GM23338 (cell line): ENCODE results near the gene FUBP1. TPM values are rescaled to one million over a fixed set of nuclear protein-coding genes. Genes with fewer than 3 reads are reported as not detected.
A peak's percentile ranks its signal among the peaks of the same experiment; 100 is the strongest.

Source experiments
- ATAC-seq: fragments of 200-7000 bp; cut with Tn5 transposase; 3 replicates; pipeline ENCODE4 v1.9.1; 2020
- DNase-seq: peaks from one replicate; pipeline ENCODE4 v3.0.0-alpha.2; 2015; ENCODE audit warnings: low spot score
- H2AFZ ChIP-seq: fragments of 200-600 bp; sonication (generic); 2 replicates; pipeline ENCODE4 v1.8.0; 2016; ENCODE audit warnings: antibody characterized with exemption, mild to moderate bottlenecking, moderate library complexity
- H3F3A ChIP-seq: fragments of 200-600 bp; sonication (generic); replicated peaks from 2 replicates; pipeline ENCODE4 v1.8.0; 2017; ENCODE audit warnings: antibody characterized with exemption, mixed run types, low read depth
- H3K27ac ChIP-seq: fragments of 200-600 bp; sonication (generic); 2 replicates; pipeline ENCODE4 v1.6.1; 2016; ENCODE audit warnings: low read depth
- H3K27me3 ChIP-seq: fragments of 200-600 bp; sonication (generic); 2 replicates; pipeline ENCODE4 v1.8.0; 2016; ENCODE audit warnings: mild to moderate bottlenecking, mixed run types, moderate library complexity; ENCODE audit not compliant: insufficient read depth
- H3K36me3 ChIP-seq: fragments of 200-600 bp; sonication (generic); 2 replicates; pipeline ENCODE4 v1.8.0; 2016; ENCODE audit warnings: mild to moderate bottlenecking; ENCODE audit not compliant: insufficient read depth
- H3K4me1 ChIP-seq: fragments of 200-600 bp; sonication (generic); 2 replicates; pipeline ENCODE4 v1.8.0; 2016; ENCODE audit warnings: mild to moderate bottlenecking, moderate library complexity; ENCODE audit not compliant: insufficient read depth
- H3K4me2 ChIP-seq: fragments of 200-600 bp; sonication (generic); 2 replicates; pipeline ENCODE4 v1.7.1; 2017; ENCODE audit warnings: mixed run types
- H3K4me3 ChIP-seq: fragments of 200-600 bp; sonication (generic); 2 replicates; pipeline ENCODE4 v1.6.1; 2016; ENCODE audit warnings: mixed run types
- H3K79me2 ChIP-seq: fragments of 200-600 bp; sonication (generic); replicated peaks from 2 replicates; pipeline ENCODE4 v1.8.0; 2017; ENCODE audit warnings: mild to moderate bottlenecking; ENCODE audit not compliant: insufficient read depth
- H3K9me2 ChIP-seq: fragments of 200-600 bp; sonication (generic); 2 replicates; pipeline ENCODE4 v1.8.0; 2017; ENCODE audit not compliant: insufficient read depth
- H4K20me1 ChIP-seq: fragments of 200-600 bp; sonication (generic); replicated peaks from 2 replicates; pipeline ENCODE4 v1.8.0; 2017; ENCODE audit warnings: mild to moderate bottlenecking; ENCODE audit not compliant: insufficient read depth
- H3K27ac Mint-ChIP-seq: 2 replicates; pipeline ENCODE4 v1.8.0; 2020; ENCODE audit warnings: inconsistent platforms, mild to moderate bottlenecking, moderate library complexity, mixed read lengths
- H3K27me3 Mint-ChIP-seq: 3 replicates; pipeline ENCODE4 v1.8.0; 2022; ENCODE audit warnings: low read depth, mild to moderate bottlenecking, moderate library complexity, mixed read lengths, inconsistent platforms; ENCODE audit not compliant: insufficient read depth, poor library complexity
- H3K36me3 Mint-ChIP-seq: 3 replicates; pipeline ENCODE4 v1.8.0; 2021; ENCODE audit warnings: low read depth, mild to moderate bottlenecking, inconsistent platforms, moderate library complexity, mixed read lengths
- H3K4me1 Mint-ChIP-seq: 3 replicates; pipeline ENCODE4 v1.8.0; 2020; ENCODE audit warnings: mild to moderate bottlenecking, inconsistent platforms, mixed read lengths
- H3K4me3 Mint-ChIP-seq: 3 replicates; pipeline ENCODE4 v1.8.0; 2021; ENCODE audit warnings: moderate library complexity, mild to moderate bottlenecking, inconsistent platforms, mixed read lengths
- H3K9me3 Mint-ChIP-seq: 3 replicates; pipeline ENCODE4 v1.8.0; 2020; ENCODE audit warnings: moderate library complexity, mild to moderate bottlenecking, inconsistent platforms, mixed read lengths
- CREB1 ChIP-seq: fragments of 250-450 bp; sonication (Bioruptor Pico); IDR thresholded peaks from 2 replicates; pipeline ENCODE4 v1.5.0; 2020; ENCODE audit warnings: low read depth, mild to moderate bottlenecking, moderate library complexity
- ETS1 ChIP-seq: IDR thresholded peaks from 2 replicates; pipeline ENCODE4 v1.6.1; 2016; ENCODE audit warnings: antibody characterized with exemption
- EZH2 ChIP-seq: fragments of 200-600 bp; sonication (generic); IDR thresholded peaks from one replicate; pipeline ENCODE4 v1.8.0; 2017; ENCODE audit warnings: antibody characterized with exemption, mild to moderate bottlenecking, low read depth; ENCODE audit not compliant: unreplicated experiment
- EZH2phosphoT487 ChIP-seq: fragments of 200-600 bp; sonication (generic); IDR thresholded peaks from one replicate; pipeline ENCODE4 v1.8.1; 2018; ENCODE audit warnings: antibody characterized with exemption; ENCODE audit not compliant: unreplicated experiment
- JUNB ChIP-seq: IDR thresholded peaks from one replicate; pipeline ENCODE4 v1.6.1; 2016; ENCODE audit warnings: antibody characterized with exemption; ENCODE audit not compliant: unreplicated experiment
- NANOG ChIP-seq: IDR thresholded peaks from 2 replicates; pipeline ENCODE4 v1.6.1; 2016; ENCODE audit warnings: antibody characterized with exemption, borderline replicate concordance
- POLR2AphosphoS5 ChIP-seq: IDR thresholded peaks from 2 replicates; pipeline ENCODE4 v1.6.1; 2016; ENCODE audit warnings: antibody characterized with exemption, low read depth
- STAT1 ChIP-seq: IDR thresholded peaks from one replicate; pipeline ENCODE4 v1.6.1; 2016; ENCODE audit warnings: antibody characterized with exemption; ENCODE audit not compliant: unreplicated experiment
- ZNF114 ChIP-seq: fragments of 250-450 bp; sonication (Bioruptor Pico); IDR thresholded peaks from 2 replicates; pipeline ENCODE4 v1.5.0; 2020; ENCODE audit warnings: mild to moderate bottlenecking, moderate library complexity
- ZNF331 ChIP-seq: fragments of 250-450 bp; sonication (Bioruptor Pico); IDR thresholded peaks from 2 replicates; pipeline ENCODE4 v1.5.0; 2020; ENCODE audit warnings: low read depth, mild to moderate bottlenecking, moderate library complexity
- ZNF462 ChIP-seq: fragments of 250-450 bp; sonication (Bioruptor Pico); IDR thresholded peaks from 2 replicates; pipeline ENCODE4 v1.5.0; 2020; ENCODE audit warnings: mild to moderate bottlenecking, moderate library complexity
- polyA plus RNA-seq: library from polyadenylated mRNA; unstranded; fragments of >200 nt; fragmentation: Nextera tagmentation; extraction: Ambion mirVana; gene quantifications from 2 replicates; pipeline ENCODE4 v1.2.1, GENCODE V29; 2016
- total RNA-seq: library from RNA; depleted of rRNA; stranded (reverse); fragments of >200 nt; shearing (Covaris generic); gene quantifications from 2 replicates; pipeline ENCODE4 v1.2.3, GENCODE V29; 2014
- TF ChIP-seq, protein P1 (sequence below): IDR thresholded peaks from one replicate; pipeline ENCODE4 v1.6.1; 2018; ENCODE audit warnings: antibody characterized with exemption; ENCODE audit not compliant: unreplicated experiment
- TF ChIP-seq, protein P2 (sequence below), 2 experiments: fragments of 200-600 bp in 1 of 2; sonication (generic) in 1 of 2; conservative IDR thresholded peaks; 2 replicates each; pipeline versions ENCODE4 v1.5.1 to v1.6.1; 2016 to 2017; ENCODE audit warnings: antibody characterized with exemption in 2 of 2, low read depth in 2 of 2, mild to moderate bottlenecking in 2 of 2, moderate library complexity in 1 of 2

FUBP1 gene
- total and polyA plus RNA-seq, 2 experiments from 2014 or later: 212 to 308 TPM

GRCh38 chr1:77958391-77958790, 20.5 kb downstream of the FUBP1 start:
- H3K4me1 ChIP-seq: no peaks in the 10 kb centered on the region
- peaks cover 79% of the 10 kb centered on the region for H3K79me2 ChIP-seq
- no peak overlapping the region for H3K4me2 ChIP-seq
- no peak overlapping the region for H3K4me3 ChIP-seq
- Mint-ChIP-seq H3K27me3 (no peaks in the 10 kb centered on the region), H3K9me3 (no peaks in the 10 kb centered on the region), H3K4me1 (no peaks in the 10 kb centered on the region), H3K36me3 (peaks cover 94% of the 10 kb centered on the region), H3K4me3 (no peak overlapping the region), H3K27ac (peak overlapping the region; percentile 4)
- TF ChIP-seq EZH2 (no peak), JUNB (no peak), ZNF462 (CRISPR knock-in tag) (no peak), POLR2AphosphoS5 (no peak), STAT1 (no peak), CREB1 (CRISPR knock-in tag) (no peak), ZNF114 (no peak), NANOG (no peak), EZH2phosphoT487 (no peak), ETS1 (no peak), ZNF331 (CRISPR knock-in tag) (no peak)
- TF ChIP-seq, protein P1, sequence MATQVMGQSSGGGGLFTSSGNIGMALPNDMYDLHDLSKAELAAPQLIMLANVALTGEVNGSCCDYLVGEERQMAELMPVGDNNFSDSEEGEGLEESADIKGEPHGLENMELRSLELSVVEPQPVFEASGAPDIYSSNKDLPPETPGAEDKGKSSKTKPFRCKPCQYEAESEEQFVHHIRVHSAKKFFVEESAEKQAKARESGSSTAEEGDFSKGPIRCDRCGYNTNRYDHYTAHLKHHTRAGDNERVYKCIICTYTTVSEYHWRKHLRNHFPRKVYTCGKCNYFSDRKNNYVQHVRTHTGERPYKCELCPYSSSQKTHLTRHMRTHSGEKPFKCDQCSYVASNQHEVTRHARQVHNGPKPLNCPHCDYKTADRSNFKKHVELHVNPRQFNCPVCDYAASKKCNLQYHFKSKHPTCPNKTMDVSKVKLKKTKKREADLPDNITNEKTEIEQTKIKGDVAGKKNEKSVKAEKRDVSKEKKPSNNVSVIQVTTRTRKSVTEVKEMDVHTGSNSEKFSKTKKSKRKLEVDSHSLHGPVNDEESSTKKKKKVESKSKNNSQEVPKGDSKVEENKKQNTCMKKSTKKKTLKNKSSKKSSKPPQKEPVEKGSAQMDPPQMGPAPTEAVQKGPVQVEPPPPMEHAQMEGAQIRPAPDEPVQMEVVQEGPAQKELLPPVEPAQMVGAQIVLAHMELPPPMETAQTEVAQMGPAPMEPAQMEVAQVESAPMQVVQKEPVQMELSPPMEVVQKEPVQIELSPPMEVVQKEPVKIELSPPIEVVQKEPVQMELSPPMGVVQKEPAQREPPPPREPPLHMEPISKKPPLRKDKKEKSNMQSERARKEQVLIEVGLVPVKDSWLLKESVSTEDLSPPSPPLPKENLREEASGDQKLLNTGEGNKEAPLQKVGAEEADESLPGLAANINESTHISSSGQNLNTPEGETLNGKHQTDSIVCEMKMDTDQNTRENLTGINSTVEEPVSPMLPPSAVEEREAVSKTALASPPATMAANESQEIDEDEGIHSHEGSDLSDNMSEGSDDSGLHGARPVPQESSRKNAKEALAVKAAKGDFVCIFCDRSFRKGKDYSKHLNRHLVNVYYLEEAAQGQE: no peak
- TF ChIP-seq, protein P2, sequence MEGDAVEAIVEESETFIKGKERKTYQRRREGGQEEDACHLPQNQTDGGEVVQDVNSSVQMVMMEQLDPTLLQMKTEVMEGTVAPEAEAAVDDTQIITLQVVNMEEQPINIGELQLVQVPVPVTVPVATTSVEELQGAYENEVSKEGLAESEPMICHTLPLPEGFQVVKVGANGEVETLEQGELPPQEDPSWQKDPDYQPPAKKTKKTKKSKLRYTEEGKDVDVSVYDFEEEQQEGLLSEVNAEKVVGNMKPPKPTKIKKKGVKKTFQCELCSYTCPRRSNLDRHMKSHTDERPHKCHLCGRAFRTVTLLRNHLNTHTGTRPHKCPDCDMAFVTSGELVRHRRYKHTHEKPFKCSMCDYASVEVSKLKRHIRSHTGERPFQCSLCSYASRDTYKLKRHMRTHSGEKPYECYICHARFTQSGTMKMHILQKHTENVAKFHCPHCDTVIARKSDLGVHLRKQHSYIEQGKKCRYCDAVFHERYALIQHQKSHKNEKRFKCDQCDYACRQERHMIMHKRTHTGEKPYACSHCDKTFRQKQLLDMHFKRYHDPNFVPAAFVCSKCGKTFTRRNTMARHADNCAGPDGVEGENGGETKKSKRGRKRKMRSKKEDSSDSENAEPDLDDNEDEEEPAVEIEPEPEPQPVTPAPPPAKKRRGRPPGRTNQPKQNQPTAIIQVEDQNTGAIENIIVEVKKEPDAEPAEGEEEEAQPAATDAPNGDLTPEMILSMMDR (conservative IDR thresholded peaks at IDR 0.05; ENCODE audit: low read depth in 2 of 2): no peak
- H3F3A ChIP-seq: peaks cover 5% of the 10 kb centered on the region; the same call in 1 of the 2 replicates
- H3K27me3 ChIP-seq: no peaks in the 10 kb centered on the region
- H3K9me2 ChIP-seq: no peaks in the 10 kb centered on the region
- no peak overlapping the region for H3K27ac ChIP-seq
- peaks cover 96% of the 10 kb centered on the region for H3K36me3 ChIP-seq
- H2AFZ ChIP-seq: no peak overlapping the region
- H4K20me1 ChIP-seq: peaks cover 65% of the 10 kb centered on the region
- DNase-seq (no peak), ATAC-seq (no peak)
